Caco-2 (cell line): ENCODE data around the gene S100A2. TPM values are rescaled to one million over a fixed set of nuclear protein-coding genes. Genes with fewer than 3 reads are reported as not detected.
A peak's percentile ranks its signal among the peaks of the same experiment; 100 is the strongest.

Experiments
- BruUV-seq: library from RNA; stranded (reverse); fragments of 400-500 nt; replicated peaks from 2 replicates; lab custom pipeline; 2021; lab: Mats Ljungman, UMichigan
- CTCF ChIA-PET: fragments of 300-600 bp; sonication (Branson Sonifier 250); formaldehyde crosslinking; loops from one replicate; lab custom pipeline; 2022; ENCODE audit warnings: antibody characterized with exemption; lab: Charles Lee
- POLR2A ChIA-PET: fragments of 300-600 bp; sonication (Branson Sonifier 250); formaldehyde crosslinking; loops from one replicate; lab custom pipeline; 2022; ENCODE audit warnings: antibody characterized with exemption; lab: Charles Lee
- DNase-seq, 2 experiments: peaks; one replicate each; pipeline versions ENCODE4 v3.0.0 to v3.0.0-alpha.2; 2020 to 2022
- H3K27me3 ChIP-seq: replicated peaks from 2 replicates; pipeline ENCODE4 v1.6.0; 2011; ENCODE audit warnings: low read length; ENCODE audit not compliant: control insufficient read depth, insufficient read depth
- H3K36me3 ChIP-seq: 2 replicates; pipeline ENCODE4 v1.5.1; 2011; ENCODE audit warnings: low read length; ENCODE audit not compliant: control insufficient read depth, insufficient read depth
- H3K4me1 ChIP-seq: fragments of 250-450 bp; sonication (Bioruptor Pico); 2 replicates; pipeline ENCODE4 v1.5.1; 2020; ENCODE audit warnings: mild to moderate bottlenecking
- H3K4me3 ChIP-seq: 2 replicates; pipeline ENCODE4 v1.5.1; 2011; ENCODE audit warnings: low read depth, mild to moderate bottlenecking, control low read depth, low read length
- H3K9me3 ChIP-seq: fragments of 250-450 bp; sonication (Bioruptor Pico); 2 replicates; pipeline ENCODE4 v1.5.1; 2020; ENCODE audit warnings: mild to moderate bottlenecking, moderate library complexity
- H3K27ac Mint-ChIP-seq: one replicate; pipeline ENCODE4 v1.8.0; 2022; ENCODE audit warnings: mixed read lengths; ENCODE audit not compliant: unreplicated experiment
- H3K27me3 Mint-ChIP-seq: one replicate; pipeline ENCODE4 v1.8.0; 2022; ENCODE audit warnings: mixed read lengths; ENCODE audit not compliant: insufficient read depth, unreplicated experiment
- H3K36me3 Mint-ChIP-seq: one replicate; pipeline ENCODE4 v1.8.0; 2022; ENCODE audit warnings: mild to moderate bottlenecking, mixed read lengths; ENCODE audit not compliant: insufficient read depth, unreplicated experiment
- H3K4me1 Mint-ChIP-seq: one replicate; pipeline ENCODE4 v1.8.0; 2022; ENCODE audit warnings: low read depth, mixed read lengths; ENCODE audit not compliant: unreplicated experiment
- H3K4me3 Mint-ChIP-seq: one replicate; pipeline ENCODE4 v1.8.0; 2022; ENCODE audit warnings: mild to moderate bottlenecking, moderate library complexity, mixed read lengths; ENCODE audit not compliant: unreplicated experiment
- H3K9me3 Mint-ChIP-seq: one replicate; pipeline ENCODE4 v1.8.0; 2022; ENCODE audit warnings: mixed read lengths; ENCODE audit not compliant: unreplicated experiment
- CTCF ChIP-seq, 2 experiments: fragments of 200-600 bp in 1 of 2; IDR thresholded peaks; 1 replicate in 1 of 2; 2 replicates in 1 of 2; pipeline versions ENCODE4 v1.5.1 to v1.8.0; 2011 to 2022; ENCODE audit warnings: antibody characterized with exemption in 1 of 2, control low read depth in 1 of 2, inconsistent platforms in 1 of 2, low read depth in 1 of 2, low read length in 1 of 2, mild to moderate bottlenecking in 1 of 2, moderate library complexity in 1 of 2; ENCODE audit not compliant: insufficient read depth in 1 of 2, severe bottlenecking in 1 of 2, unreplicated experiment in 1 of 2
- intact Hi-C: fragments of 100-400 bp; cut with micrococcal nuclease; formaldehyde crosslinking; loops from one replicate; pipeline ENCODE4 v1.10.0; 2022; ENCODE audit not compliant: unreplicated experiment
- total RNA-seq: library from RNA; stranded (reverse); gene quantifications from 2 replicates; pipeline ENCODE4 v1.2.3, GENCODE V29; 2022

S100A2 gene
- total RNA-seq, 1 experiment from 2014 or later = 2.4 TPM

DNA sequence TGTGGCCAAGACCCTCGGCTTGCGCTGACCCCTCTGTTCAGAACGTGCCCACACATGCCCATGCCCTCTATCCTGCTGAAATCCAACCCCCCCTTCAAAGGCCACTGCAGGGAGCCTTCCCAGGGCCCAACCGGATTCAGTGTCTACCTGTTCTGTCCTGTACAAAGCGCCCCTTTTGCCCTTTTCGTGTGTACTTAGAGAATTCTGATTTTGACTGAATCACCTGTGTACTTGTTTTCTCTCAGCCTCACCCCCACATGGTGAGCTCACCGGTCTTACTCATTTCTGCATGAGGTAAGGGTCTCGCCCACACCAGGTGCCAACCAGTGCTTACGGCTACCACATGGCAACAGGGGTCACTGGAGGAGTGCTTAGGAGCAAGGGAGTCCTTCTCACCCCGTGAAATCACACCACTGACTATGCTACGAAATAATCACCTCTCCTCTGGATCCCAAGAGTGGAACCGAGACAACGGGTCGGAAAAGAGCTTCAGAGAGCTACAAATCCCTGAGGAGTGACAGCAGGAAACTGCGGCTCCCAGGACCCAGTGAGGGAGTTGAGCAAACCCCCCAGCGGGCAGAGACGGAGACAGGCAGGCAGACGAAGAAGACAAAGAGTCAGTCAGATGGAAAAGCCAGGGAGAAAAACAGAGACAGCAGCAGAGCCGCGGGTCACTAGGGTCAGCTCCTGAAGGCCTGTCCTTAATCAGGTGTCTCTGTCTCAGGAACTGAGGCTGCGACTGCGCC is 2.1 kb upstream of the S100A2 start:
- peak overlapping the region; percentile 46 for H3K4me3 Mint-ChIP-seq
- no peak for DNase-seq
- Histone ChIP-seq H3K4me1 (peaks cover 63% of the 10 kb centered on the region), H3K4me3 (no peak overlapping the region), H3K36me3 (no peaks in the 10 kb centered on the region), H3K9me3 (no peaks in the 10 kb centered on the region), H3K27me3 (no peaks in the 10 kb centered on the region)
- BruUV-seq = TSS peak; percentile 53
- intact Hi-C loops = loop anchor here (1.0 to 10.0 kb wide), 3 partner anchors 34 to 213 kb away; partner anchors contain the start of gene S100A9
- H3K9me3 Mint-ChIP-seq = no peaks in the 10 kb centered on the region
- POLR2A ChIA-PET = interaction anchor here (0.6 to 1.7 kb wide), 5 partner anchors 11 to 60 kb away, joined by 3 to 6 read pairs (median 5); partner anchors contain the start of genes S100A13, S100A14, S100A16 and S100A4
- H3K4me1 Mint-ChIP-seq = peaks cover 64% of the 10 kb centered on the region
- H3K36me3 Mint-ChIP-seq = peaks cover 15% of the 10 kb centered on the region
- TF ChIP-seq CTCF (IDR thresholded peaks at IDR 0.05; ENCODE audit: insufficient read depth in 1 of 2, low read depth in 1 of 2, low read length in 1 of 2, severe bottlenecking in 1 of 2, unreplicated experiment in 1 of 2) = no peak
- no peaks in the 10 kb centered on the region for H3K27me3 Mint-ChIP-seq
- H3K27ac Mint-ChIP-seq = peak overlapping the region; percentile 98
- CTCF ChIA-PET = interaction anchor here (0.7 to 2.0 kb wide), 12 partner anchors 10 to 59 kb away, joined by 3 to 22 read pairs (median 7); partner anchors contain the start of genes S100A13, S100A16, S100A4 and S100A6

GRCh38 chr1:153566414-153567371 is 1.0 kb upstream of the S100A2 start:
- Histone ChIP-seq H3K4me3 (no peak overlapping the region), H3K36me3 (no peaks in the 10 kb centered on the region), H3K27me3 (no peaks in the 10 kb centered on the region), H3K4me1 (peaks cover 60% of the 10 kb centered on the region), H3K9me3 (no peaks in the 10 kb centered on the region)
- DNase-seq = peak; percentile 95 to 98
- POLR2A ChIA-PET = interaction anchor here (0.5 to 1.5 kb wide), 16 partner anchors 9 to 411 kb away, joined by 3 to 14 read pairs (median 6); partner anchors contain the start of genes CHTOP, JTB, S100A13 and S100A14
- BruUV-seq = TSS peak; percentile 97
- peaks cover 15% of the 10 kb centered on the region for H3K36me3 Mint-ChIP-seq
- no peaks in the 10 kb centered on the region for H3K27me3 Mint-ChIP-seq
- peak overlapping the region; percentile 98 for H3K27ac Mint-ChIP-seq
- intact Hi-C loops = loop anchor here (1.0 to 10.0 kb wide), 3 partner anchors 12 to 212 kb away; partner anchors contain the start of genes S100A4 and S100A9
- no peak for TF ChIP-seq CTCF (IDR thresholded peaks at IDR 0.05; ENCODE audit: insufficient read depth in 1 of 2, low read depth in 1 of 2, low read length in 1 of 2, severe bottlenecking in 1 of 2, unreplicated experiment in 1 of 2)
- H3K9me3 Mint-ChIP-seq = no peaks in the 10 kb centered on the region
- CTCF ChIA-PET = interaction anchor here (0.6 to 1.2 kb wide), 15 partner anchors 9 to 226 kb away, joined by 3 to 9 read pairs (median 5); partner anchors contain the start of genes CHTOP, S100A13, S100A16 and S100A6
- H3K4me3 Mint-ChIP-seq = peak overlapping the region; percentile 8
- H3K4me1 Mint-ChIP-seq = peaks cover 60% of the 10 kb centered on the region
